ENCODE results near the gene RNLS.

GRCh38 chr10:88382699-88383098, 200.4 kb downstream of the RNLS start:
- TF ChIP-seq, protein P1, sequence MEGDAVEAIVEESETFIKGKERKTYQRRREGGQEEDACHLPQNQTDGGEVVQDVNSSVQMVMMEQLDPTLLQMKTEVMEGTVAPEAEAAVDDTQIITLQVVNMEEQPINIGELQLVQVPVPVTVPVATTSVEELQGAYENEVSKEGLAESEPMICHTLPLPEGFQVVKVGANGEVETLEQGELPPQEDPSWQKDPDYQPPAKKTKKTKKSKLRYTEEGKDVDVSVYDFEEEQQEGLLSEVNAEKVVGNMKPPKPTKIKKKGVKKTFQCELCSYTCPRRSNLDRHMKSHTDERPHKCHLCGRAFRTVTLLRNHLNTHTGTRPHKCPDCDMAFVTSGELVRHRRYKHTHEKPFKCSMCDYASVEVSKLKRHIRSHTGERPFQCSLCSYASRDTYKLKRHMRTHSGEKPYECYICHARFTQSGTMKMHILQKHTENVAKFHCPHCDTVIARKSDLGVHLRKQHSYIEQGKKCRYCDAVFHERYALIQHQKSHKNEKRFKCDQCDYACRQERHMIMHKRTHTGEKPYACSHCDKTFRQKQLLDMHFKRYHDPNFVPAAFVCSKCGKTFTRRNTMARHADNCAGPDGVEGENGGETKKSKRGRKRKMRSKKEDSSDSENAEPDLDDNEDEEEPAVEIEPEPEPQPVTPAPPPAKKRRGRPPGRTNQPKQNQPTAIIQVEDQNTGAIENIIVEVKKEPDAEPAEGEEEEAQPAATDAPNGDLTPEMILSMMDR (IDR thresholded peaks at IDR 0.05) = no peak
- TF ChIP-seq POLR2A (IDR thresholded peaks at IDR 0.05) = no peak

All from vagina (tissue), 2 donors.